NCI-H460 (cell line): ENCODE results near the gene EMC8. TPM values are rescaled to one million over a fixed set of nuclear protein-coding genes. Genes with fewer than 3 reads are reported as not detected.

Experiments
- DNase-seq: peaks from one replicate; pipeline ENCODE4 v3.0.0-alpha.2; 2016; ENCODE audit warnings: low read depth; ENCODE audit errors: extremely low read depth
- small RNA-seq, 2 experiments: library from RNA; depleted of rRNA; stranded (forward); fragments of <200 nt; gene quantifications; one replicate each; pipeline ENCODE3, GENCODE V24; 2014
- total RNA-seq: library from RNA; depleted of rRNA; stranded (reverse); fragments of >200 nt; shearing (Covaris generic); gene quantifications from 2 replicates; pipeline ENCODE4 v1.2.3, GENCODE V29; 2014; rRNA removed

The EMC8 gene
- total RNA-seq, 1 experiment from 2014 or later: 35.1 TPM

DNA sequence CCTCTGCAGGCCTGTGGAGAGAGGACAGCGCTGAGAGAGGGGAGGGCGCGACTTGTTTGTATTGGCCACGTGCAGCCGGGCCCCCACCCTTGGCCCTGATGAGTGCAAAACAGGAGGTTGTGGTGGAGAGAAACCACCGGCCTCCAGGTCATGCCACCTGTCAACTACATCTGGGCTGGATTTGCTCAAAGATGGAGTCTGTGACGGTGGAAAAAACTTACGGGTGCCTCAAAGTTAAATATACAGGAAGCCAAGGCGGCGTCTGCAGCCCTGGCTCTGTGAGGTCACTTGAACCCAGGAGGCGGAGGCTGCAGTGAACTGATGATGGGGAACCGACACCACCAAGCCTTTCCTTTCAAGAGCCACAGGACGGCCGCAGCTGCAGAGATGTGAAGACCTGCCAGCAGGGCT, 64.1 kb downstream of the EMC8 start:
- DNase-seq: no peak

DNA sequence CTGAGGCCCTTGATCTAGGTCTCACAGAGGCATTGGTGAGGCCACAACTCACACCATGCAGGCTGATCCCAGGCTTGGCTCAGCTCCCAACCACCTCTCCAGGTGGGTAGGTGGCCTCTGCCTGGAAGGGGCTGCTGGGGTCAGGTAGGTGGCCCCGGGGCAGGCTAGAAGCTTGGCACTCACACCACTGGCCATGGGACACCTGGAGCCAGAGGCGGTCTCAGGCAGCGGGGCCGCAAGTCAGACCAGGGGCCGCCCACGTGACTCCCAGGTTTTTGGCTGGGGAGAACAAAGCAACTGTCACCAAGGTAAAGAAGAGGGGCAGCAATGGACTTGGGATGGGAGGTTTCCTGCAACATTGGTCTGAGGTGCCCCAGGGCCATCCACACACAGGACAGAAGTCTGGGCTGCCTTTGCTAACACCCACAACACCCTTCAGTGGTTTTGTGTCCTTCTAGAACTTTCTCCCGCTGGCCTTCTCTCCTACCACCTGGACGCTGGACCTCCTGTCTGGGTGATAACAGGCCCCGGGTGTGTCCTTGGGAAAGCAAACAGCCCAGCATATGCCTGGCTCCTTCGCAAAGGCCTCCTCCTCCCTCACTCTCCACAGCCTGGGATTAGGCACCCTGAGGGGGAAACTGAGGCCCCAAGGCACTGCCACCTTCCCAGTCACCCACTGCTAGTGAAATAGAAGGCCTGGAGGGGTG, 64.9 kb downstream of the EMC8 start:
- DNase-seq: no peak

DNA sequence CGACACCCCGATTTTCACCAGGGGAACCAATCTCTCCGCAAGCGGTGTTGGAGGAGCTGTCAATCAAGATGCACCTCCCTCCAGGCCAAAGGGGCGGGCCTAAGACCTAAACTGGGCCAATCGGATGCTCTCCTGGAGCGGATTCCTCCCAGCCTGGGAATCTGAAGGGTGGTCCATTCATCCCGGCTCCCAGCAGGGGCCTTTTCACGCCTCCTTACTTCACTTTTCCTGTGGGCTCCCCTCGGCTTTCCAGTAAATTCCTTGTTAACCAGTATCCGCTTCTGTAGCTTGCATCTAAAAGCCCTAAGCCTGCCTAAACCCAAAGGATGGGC, 65.5 kb downstream of the EMC8 start:
- no peak for DNase-seq

DNA sequence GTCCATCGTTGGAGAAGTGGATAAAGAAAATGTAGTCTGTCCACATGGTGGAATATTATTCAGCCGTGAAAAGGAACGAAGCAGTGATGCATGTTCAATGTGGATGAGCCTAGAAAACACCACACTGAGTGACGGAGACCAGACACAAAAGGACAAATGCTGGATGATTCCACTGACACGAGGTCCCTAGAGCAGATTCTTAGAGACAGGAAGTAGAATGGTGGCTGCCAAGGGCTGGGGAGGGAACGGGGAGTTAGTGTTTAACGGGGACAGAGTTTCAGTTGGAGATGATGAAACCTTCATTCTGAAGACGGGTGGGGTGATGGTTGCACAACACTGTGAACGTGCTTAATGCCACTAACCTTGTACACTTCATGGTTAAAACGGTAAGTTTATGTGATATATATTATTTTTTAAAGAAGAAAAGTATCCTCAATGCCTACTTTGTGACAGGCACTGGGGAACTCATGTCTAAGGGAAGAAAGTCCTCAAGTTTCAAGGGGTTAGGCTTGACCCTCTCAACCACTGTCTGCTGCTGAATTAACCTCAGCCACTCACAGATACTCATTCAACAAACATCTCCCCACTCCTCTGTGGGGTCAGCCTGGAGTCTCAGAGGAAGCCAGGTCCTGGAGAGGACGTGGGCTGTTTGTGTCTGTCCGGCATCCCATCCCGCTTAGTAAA, 66.0 kb downstream of the EMC8 start:
- DNase-seq: no peak

DNA sequence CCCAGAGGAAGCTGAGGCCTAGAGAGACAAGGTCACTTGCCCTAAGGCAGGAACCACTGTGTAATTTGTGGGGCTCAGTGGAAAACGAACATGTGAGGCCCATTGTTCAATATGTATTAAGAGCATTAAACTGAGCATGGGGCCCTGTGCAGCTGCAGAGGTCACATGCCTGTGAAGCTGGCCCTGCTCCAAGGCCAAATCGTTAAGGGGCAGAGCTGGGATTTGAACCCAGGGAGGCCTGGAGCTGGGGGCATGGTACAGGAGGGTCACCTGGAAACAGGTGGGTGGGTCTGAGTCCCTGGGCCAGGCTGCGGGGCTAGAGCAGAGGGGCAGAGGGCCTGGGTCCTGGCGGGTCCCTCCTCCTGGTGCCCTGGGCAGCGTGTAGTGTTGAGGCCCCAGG, 68.2 kb downstream of the EMC8 start:
- no peak for DNase-seq

DNA sequence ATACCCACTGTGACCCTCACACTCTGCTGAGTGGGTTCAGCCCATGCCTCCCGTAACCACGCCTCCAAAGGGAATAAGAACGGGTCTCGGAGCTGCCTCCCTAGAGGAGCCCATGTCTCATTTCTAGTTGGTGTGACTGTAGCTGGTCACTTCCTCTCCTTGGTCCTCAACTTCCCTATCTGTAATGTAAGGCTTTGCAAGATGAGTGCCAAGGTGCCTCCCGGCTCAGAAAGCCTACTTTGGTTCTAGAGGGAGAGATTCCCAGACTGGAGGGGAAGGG, 69.2 kb downstream of the EMC8 start:
- no peak for DNase-seq

DNA sequence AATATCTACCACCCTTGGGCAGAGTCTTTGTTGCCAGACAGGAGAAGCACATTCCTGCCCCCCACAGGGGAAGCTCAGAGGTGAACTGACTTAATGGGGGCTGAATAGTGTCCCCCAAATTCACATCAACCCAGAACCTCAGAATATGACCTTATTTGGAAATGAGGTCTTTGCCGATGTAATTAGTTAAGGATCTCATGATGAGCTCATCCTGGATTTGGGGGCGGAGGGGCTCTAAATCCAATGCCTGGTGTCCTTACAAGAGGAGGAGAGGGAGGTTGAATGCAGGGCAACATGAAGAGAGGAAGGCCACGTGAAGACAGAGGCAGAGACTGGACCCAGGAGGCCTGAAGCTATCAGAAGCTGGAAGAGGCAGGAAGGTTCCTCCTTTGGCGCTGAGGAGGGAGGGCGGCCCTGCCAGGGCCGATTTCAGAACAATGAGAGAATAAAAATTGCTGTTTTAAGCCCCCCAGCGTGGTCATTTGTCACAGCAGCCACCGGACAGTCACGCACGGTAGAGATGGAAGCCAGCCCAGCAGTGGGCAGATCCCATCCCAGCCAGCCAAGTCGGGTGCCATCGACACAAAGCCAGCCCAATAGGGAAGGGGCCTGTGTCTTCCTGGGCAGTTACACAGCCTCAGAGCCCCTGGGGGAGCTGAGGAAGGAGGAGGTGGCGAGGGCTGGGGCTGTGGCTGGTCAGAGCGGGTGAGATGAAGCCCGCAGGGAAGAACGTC, 69.7 kb downstream of the EMC8 start:
- no peak for DNase-seq

DNA sequence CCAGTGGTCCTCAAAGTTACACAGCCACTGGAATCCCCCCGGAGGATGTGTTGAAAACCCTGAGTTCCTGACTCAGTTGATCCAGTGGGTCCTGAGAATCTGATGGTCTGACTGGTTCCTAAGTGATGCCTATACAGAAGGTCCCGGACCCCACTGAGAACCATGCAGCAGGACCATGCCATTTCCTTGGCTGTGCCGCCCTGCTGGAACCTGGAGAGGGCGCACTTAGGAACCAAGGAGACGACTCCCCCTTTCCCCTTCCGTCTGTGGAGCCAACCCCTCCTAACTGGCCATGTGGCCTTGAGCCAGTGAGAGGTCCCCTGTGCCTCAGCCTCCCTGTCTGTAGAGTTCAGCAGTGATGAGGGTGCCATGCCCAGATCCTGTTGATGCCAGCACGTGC, 70.5 kb downstream of the EMC8 start:
- no peak for DNase-seq

Small RNA genes lying within 50 kb of the gene (small RNA-seq; reads per million reads assigned to genes)
- 0 reads per million in 2 experiments for gene RNU1-103P

Other genes with a start within 250 kb of the EMC8 start
- gene GSE1, start 186.2 kb downstream of the EMC8 start, total RNA-seq: 11.3 and 13.5 TPM in 2 replicates
- 2.6 and 3.1 TPM in 2 replicates for gene GINS2, start 110.6 kb downstream of the EMC8 start, total RNA-seq
- 1.8 and 2.9 TPM in 2 replicates for gene C16orf74, start 48.4 kb downstream of the EMC8 start, total RNA-seq
- 490 and 498 TPM in 2 replicates for gene COX4I1, start 151 bp upstream of the EMC8 start, total RNA-seq
- gene IRF8, start 99.6 kb upstream of the EMC8 start, total RNA-seq: not detected in 2 replicates